GM12801 (cell line): ENCODE data around the gene CHPF2.

ENCODE experiments used
- CTCF ChIP-seq: IDR thresholded peaks from one replicate; pipeline ENCODE4 v1.5.1; 2011; ENCODE audit warnings: control low read depth; ENCODE audit not compliant: insufficient read length; ENCODE audit errors: extremely low read depth

The CHPF2 gene

DNA sequence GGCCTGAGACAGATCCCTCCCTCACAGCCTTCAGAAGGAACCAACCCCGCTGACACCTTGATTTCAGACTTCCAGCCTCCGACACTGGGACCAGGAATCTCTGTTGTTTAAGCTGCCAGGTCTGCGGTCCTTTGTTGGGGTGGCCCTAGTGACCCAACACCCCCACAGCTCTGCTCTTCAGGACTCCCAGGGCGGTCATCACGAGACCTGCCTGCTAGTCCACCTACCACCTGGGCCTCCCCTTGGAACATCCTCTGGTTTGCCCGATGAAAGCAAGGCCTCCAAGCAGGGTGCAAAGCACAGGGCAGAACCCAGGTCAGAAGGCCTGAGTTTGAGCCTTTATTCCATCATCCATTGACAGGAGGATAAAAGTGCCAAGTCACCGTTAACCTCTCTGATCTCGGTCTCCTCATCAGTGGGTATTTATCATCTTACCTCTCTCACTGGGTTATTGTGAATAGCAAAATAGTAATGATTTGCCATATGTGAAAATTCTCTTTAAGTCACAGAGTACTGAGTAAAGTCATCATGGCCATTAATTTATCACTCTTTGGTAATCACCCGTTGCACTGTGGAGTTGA lies 33.2 kb downstream of the CHPF2 start:
- TF ChIP-seq CTCF = no peak

DNA sequence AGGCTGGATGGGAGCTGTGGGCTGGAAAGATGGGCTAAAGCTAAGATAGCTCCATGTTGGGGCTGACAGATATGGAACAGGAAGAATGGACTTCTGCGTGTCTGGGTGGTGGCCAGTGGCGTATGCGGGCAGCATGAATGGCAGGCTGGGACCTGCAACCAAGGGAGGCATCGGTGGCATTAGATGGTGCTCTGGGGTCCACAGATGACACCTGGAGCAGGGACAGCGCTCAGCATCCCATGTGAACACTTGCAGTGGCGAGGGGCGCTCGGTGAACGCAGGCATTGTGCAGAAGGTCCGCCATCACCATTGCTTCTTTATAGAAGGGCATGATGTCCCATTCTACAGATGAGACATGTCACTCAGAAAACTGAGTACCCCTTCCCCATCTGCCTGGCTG lies 37.2 kb downstream of the CHPF2 start:
- TF ChIP-seq CTCF = no peak

- TF ChIP-seq CTCF = no peak
Measured at GRCh38 chr7:151271699-151272355, 39.5 kb downstream of the CHPF2 start.

GRCh38 chr7:151272405-151272804 lies 40.1 kb downstream of the CHPF2 start:
- TF ChIP-seq CTCF = no peak

GRCh38 chr7:151272877-151273276 lies 40.6 kb downstream of the CHPF2 start:
- TF ChIP-seq CTCF = no peak

GRCh38 chr7:151273651-151274390 lies 41.5 kb downstream of the CHPF2 start:
- TF ChIP-seq CTCF = no peak

DNA sequence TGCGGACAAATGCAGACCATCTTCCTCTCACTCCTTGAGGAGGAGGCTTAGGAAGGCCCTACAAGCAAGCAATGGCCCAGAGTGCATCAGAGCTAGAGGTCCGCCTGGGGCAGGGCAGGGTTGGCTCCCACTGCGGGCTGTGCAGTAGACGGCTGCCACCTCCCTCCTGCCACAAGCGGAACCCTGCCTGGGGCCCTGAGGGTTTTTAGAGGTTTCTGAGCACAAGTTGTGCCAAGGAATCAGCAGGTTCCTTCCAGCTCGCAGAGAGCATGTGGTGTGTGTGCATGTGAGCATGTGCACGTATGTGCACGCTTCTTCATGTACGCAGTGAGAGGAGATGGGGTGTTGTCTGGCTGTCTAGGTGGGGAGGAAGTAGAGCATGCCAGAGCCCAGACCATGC lies 42.1 kb downstream of the CHPF2 start:
- no peak for TF ChIP-seq CTCF
